T-helper 22 cell (primary cell): Measurements from ENCODE around the gene ACADM.
"Not testable (repeated sequence)": the region's sequence is repeated elsewhere in the genome, so short reads cannot be mapped to it uniquely, and the experiment has no call there.

Experiments used
- DNase-seq: peaks from one replicate; pipeline ENCODE4 v3.0.0-alpha.2; 2020; ENCODE audit warnings: low read depth

Gene ACADM

GRCh38 chr1:75724472-75725022 lies at the start of gene ACADM:
TSS of gene ACADM (plus strand) at chr1:75724709. CDS start at chr1:75724788, 79 bp downstream.
- peak; percentile 64 for DNase-seq

GRCh38 chr1:75677443-75677842 lies 47.1 kb upstream of the ACADM start:
- no peak for DNase-seq

GRCh38 chr1:75677964-75678363 lies 46.5 kb upstream of the ACADM start:
- not testable (repeated sequence) for DNase-seq

- DNase-seq = no peak
Measured at GRCh38 chr1:75690547-75690946, 34.0 kb upstream of the ACADM start.

GRCh38 chr1:75693551-75693950 lies 31.0 kb upstream of the ACADM start:
- DNase-seq = no peak

- DNase-seq = no peak
Measured at GRCh38 chr1:75696000-75696399, 28.5 kb upstream of the ACADM start.

- DNase-seq = no peak
Measured at GRCh38 chr1:75707191-75707590, 17.3 kb upstream of the ACADM start.

GRCh38 chr1:75708910-75709309 lies 15.6 kb upstream of the ACADM start:
- DNase-seq = no peak

GRCh38 chr1:75710832-75711231 lies 13.7 kb upstream of the ACADM start:
- no peak for DNase-seq

GRCh38 chr1:75711846-75712245 lies 12.7 kb upstream of the ACADM start:
- no peak for DNase-seq

GRCh38 chr1:75712306-75712705 lies 12.2 kb upstream of the ACADM start:
- DNase-seq = no peak

- DNase-seq = no peak
Measured at GRCh38 chr1:75719810-75720209, 4.7 kb upstream of the ACADM start.

GRCh38 chr1:75720325-75720724 lies 4.2 kb upstream of the ACADM start:
- DNase-seq = no peak

- no peak for DNase-seq
Measured at GRCh38 chr1:75720820-75721219, 3.7 kb upstream of the ACADM start.

- DNase-seq = not testable (repeated sequence)
Measured at GRCh38 chr1:75722246-75722645, 2.3 kb upstream of the ACADM start.

GRCh38 chr1:75722966-75723365 lies 1.5 kb upstream of the ACADM start:
- no peak for DNase-seq

GRCh38 chr1:75723989-75724471 lies 479 bp upstream of the ACADM start:
- DNase-seq = peak; percentile 49

- no peak for DNase-seq
Measured at GRCh38 chr1:75725266-75725665, 757 bp downstream of the ACADM start.

GRCh38 chr1:75725861-75726361 lies 1.4 kb downstream of the ACADM start:
- no peak for DNase-seq

- no peak for DNase-seq
Measured at GRCh38 chr1:75727571-75727970, 3.1 kb downstream of the ACADM start.

- no peak for DNase-seq
Measured at GRCh38 chr1:75730432-75730831, 5.9 kb downstream of the ACADM start.

- DNase-seq = no peak
Measured at GRCh38 chr1:75731881-75732280, 7.4 kb downstream of the ACADM start.

GRCh38 chr1:75732703-75733102 lies 8.2 kb downstream of the ACADM start:
- DNase-seq = no peak

- no peak for DNase-seq
Measured at GRCh38 chr1:75733661-75734060, 9.2 kb downstream of the ACADM start.
